Retinal pigment epithelial cell (primary cell): ENCODE measurements around the gene ADGRD2.

Experiments
- DNase-seq: peaks from one replicate; pipeline ENCODE4 v3.0.0-alpha.2; 2010; ENCODE audit warnings: low read depth
- H3K4me3 ChIP-seq: 2 replicates; pipeline ENCODE4 v1.5.1; 2011; ENCODE audit warnings: mild to moderate bottlenecking, low read length, control low read depth, moderate library complexity
- TF ChIP-seq, protein P1 (sequence below): conservative IDR thresholded peaks from 2 replicates; pipeline ENCODE4 v1.5.1; 2011; ENCODE audit warnings: low read depth, low read length, control low read depth, inconsistent platforms

The ADGRD2 gene

DNA sequence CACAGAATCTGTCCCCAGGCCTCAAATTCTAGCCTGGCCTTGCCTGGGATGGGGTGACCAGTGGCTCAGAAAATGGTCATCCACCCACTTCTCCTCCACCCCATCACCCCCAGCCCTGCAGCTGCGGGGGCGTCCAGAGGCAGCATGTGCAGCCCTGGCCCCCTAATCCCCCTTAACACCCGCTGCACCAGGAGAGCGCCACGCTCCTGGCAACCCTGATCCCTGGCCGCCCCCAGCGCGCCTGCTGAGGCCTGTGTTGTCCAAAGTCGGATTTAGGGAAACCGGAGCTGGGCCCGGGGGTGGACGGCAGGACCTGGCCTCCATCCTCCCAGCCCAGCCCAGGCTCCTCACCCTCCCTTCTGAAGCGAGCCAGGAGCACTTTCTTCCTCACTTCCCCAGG, 35.0 kb downstream of the ADGRD2 start:
- DNase-seq = no peak
- H3K4me3 ChIP-seq = no peak overlapping the region
- TF ChIP-seq, protein P1, sequence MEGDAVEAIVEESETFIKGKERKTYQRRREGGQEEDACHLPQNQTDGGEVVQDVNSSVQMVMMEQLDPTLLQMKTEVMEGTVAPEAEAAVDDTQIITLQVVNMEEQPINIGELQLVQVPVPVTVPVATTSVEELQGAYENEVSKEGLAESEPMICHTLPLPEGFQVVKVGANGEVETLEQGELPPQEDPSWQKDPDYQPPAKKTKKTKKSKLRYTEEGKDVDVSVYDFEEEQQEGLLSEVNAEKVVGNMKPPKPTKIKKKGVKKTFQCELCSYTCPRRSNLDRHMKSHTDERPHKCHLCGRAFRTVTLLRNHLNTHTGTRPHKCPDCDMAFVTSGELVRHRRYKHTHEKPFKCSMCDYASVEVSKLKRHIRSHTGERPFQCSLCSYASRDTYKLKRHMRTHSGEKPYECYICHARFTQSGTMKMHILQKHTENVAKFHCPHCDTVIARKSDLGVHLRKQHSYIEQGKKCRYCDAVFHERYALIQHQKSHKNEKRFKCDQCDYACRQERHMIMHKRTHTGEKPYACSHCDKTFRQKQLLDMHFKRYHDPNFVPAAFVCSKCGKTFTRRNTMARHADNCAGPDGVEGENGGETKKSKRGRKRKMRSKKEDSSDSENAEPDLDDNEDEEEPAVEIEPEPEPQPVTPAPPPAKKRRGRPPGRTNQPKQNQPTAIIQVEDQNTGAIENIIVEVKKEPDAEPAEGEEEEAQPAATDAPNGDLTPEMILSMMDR = no peak

DNA sequence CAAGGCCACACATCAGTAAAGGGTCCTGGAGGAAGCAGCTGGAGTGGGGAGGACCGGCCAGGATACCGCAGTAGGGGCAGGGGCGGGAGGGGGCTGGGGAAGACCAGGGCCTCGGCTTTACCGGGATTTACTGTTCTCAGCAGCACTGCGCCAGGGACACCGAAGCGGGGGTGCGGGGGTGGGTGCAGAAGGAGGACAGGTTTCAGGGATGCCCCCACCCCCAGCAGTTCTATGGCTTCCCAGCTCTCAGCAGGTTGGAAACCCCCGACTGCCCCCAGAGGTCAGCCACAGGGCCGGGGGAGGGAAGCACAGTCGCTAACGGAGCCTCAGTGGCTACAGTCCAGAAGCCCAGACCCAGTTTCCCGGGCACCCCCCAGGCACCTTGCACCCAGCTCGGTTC, 35.7 kb downstream of the ADGRD2 start:
- TF ChIP-seq, protein P1 = no peak
- H3K4me3 ChIP-seq = no peak overlapping the region
- no peak for DNase-seq

DNA sequence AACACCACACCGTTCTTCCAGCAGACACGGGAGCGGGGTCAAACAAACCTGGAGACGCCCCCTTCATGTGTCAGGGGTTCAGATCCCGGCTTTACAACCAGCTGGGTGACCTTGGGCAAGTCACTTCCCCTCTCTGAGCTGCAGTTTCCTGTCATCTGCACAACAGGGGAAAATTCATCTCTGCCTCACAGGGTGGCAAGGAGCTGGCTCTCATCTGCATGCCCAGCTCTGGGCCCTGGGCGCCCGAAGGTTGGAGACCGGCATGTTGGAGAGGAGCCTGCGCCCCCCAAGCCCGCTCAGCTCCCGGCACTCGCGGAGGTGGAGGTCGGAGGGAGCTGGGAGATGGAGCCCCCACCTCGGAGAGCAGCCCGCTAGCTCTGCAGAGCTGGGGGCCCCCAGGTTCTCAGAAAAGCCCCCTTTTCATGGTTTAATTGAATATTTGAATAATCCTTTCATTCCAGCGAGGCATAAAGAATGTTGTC, 36.6 kb downstream of the ADGRD2 start:
- no peak overlapping the region for H3K4me3 ChIP-seq
- TF ChIP-seq, protein P1 = no peak
- no peak for DNase-seq

DNA sequence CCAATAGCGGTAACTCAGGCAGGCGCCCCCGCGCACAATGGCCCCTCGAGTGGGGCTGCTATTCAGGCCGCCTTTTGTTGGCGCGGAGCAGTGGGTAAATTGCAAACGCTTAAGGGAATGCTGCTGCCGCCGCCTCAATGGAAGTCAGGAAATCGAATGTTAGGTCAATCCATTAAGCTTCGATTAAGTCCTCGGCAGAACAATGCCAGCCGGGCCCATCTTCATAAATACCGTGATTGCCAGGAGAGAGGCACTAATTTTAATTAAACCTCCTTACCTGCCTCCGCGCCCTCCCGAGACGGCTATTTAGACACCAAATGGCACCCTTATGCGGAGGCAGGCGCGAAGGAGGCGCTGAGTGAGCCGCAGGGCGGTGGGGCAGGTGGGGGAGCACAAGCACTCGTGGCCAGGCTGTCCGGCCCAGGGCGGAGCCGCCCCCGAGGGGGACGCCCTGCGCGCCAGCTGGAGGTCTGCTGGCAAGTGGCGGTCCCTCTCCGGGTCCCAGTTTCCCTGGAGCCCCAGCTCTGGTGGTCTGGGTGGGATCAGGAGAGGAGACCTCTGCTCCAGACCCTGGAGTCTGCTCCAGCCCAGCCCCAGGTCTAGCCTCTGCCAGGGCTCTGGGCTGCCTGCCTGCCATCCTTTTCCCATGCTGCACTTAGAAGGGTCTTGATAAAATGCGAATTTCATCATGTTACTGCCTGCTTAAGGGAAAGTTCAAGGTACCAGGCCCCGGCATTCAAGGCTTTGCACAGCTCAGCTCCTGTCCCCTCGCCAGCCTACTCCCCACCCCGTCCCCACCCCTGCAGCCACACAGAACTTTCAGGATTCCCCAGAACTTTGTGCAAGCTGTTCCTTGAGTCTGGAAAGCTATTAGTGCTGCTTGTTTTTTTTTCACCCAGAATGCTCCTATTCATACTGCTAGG, 37.3 kb downstream of the ADGRD2 start:
- H3K4me3 ChIP-seq = no peak overlapping the region
- TF ChIP-seq, protein P1 = no peak

DNA sequence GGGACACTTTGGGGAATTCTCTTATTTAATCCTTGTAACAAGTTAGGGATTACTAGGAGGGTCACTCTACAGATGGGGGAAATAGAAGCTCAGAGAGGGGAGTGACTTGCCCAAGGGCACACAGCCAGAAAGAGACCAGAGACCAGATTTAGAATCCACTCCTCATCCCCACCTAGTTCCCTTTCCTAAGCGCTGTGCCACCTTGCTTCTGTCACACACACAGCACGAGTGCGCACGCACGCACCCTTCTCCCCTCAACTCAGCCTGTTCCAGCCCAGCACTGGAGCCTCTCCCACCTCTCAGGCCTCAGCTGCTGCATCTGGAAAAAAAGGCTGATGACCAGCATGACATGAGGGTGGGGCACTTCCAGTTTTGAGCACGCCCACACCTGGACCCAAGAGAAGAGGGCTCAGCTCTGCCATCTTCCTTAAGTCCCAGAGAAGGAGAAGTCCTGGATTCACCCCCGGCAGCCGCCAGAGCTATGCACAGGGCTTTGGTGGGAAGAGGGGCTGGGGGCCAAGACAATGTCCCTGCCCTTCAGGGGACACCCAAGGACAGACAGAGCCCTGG, 38.5 kb downstream of the ADGRD2 start:
- TF ChIP-seq, protein P1 = no peak
- no peak overlapping the region for H3K4me3 ChIP-seq
- DNase-seq = no peak

More for the DNA sequence above, 37.3 kb downstream of the ADGRD2 start:
- no peak for DNase-seq

DNA sequence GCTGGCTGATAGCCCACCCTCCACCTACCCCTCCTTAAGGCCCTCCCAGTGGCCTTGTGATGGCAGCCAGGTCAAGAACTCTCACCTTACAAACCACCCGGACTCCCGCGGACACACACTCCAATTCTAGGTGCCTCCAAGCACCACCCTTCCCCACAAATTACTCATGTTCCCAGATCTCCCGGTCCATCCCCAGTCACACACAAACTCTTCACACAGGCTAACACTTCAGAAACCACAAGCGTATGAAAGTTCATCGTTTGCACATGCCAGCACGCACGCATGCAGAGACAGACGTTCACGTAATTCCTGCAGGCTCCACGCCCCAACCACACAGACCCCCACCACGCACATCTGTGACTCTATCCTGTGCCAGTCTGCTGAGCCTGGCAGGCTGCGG, 39.0 kb downstream of the ADGRD2 start:
- H3K4me3 ChIP-seq = no peak overlapping the region
- DNase-seq = no peak
- TF ChIP-seq, protein P1 = no peak
